Measurements from ENCODE around the gene EP300.

EP300 gene

GRCh38 chr22:41216984-41217383, 124.6 kb downstream of the EP300 start:
- DNase-seq = no peak

GRCh38 chr22:41217553-41218157, 125.3 kb downstream of the EP300 start:
- no peak for DNase-seq

GRCh38 chr22:41222846-41223507, 130.6 kb downstream of the EP300 start:
- no peak for DNase-seq

- DNase-seq = no peak
Measured at GRCh38 chr22:41223535-41223934, 131.1 kb downstream of the EP300 start.

DNA sequence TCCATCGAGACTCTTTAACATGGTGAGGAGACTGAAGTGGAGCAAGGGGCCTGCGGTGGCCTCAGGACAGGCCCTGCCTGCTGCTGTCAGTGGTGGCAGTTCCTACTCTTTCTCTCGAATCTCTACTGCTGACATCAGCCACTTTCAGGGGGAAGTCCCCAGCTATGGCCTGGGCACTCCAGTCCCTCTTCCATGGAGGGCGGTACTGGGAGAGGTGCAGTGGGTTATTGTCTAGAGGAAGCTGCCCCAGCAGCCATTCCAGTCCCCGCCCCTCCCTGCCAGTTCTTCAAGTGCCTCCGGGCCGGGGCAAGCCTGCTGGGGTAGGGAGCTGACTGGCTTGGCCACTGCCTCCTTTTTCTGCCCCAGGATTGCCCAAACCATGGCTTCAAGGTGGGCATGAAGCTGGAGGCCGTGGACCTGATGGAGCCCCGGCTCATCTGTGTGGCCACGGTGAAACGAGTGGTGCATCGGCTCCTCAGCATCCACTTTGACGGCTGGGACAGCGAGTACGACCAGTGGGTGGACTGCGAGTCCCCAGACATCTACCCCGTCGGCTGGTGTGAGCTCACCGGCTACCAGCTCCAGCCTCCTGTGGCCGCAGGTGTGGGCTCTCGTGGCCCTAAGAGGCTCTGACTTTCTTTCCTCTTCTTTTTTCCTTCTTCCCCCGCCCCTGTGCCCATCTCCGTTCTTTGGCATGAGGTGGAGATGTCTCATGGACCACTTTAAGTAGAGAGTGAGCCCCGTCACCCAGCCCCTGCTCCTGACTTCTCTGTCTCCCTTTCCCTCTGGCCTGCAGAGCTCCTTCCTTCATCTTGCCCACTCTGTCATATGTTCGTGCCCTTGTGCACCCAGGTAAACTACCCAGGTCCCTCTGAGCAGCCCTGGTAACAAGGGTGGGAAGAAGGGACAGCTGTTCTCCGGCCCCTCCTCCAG, 134.6 kb downstream of the EP300 start:
- no peak for DNase-seq

GRCh38 chr22:41229215-41229614, 136.8 kb downstream of the EP300 start:
- no peak for DNase-seq

Measured in NCI-H2081 treated with DMSO at 0.1 percent for 48 hours (cell line).